ENCODE data around the gene RPS8.

RPS8 gene

DNA sequence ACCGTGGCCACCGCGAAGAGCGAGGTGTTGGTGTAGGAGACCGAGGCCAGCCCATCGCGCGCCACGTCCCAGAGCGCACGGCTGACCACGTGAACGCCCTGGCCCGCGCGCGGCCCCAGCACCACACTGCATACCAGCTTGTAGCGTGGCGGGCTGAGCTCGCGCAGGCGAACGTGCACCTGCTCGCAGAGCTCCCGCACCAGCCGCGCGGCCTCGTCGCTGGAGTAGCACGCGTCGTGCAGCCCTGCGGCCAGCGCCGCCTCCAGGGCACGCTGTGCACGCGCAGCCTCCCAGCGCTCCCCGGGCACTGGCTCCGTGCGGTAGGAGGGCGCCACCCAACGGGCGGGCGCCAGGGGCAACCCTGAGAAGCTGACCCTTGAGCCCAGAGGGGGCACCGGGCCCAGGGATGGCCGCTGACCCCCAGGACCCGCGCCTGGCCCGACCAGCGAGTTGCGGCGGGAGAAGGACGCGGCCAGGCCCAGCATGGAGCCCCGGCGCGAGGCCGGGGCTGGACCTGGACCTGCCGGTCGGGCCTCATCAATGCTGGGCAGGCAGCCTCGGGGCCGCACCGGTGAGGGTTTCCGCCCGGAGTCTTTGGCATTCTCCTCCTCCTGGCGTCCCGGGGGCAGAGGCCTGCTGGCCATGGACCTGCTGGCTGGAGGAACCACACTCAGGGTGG is 30.8 kb downstream of the RPS8 start:
- no peak for DNase-seq (ENCODE audit: insufficient read length, low spot score)
- TF ChIP-seq, protein P1, sequence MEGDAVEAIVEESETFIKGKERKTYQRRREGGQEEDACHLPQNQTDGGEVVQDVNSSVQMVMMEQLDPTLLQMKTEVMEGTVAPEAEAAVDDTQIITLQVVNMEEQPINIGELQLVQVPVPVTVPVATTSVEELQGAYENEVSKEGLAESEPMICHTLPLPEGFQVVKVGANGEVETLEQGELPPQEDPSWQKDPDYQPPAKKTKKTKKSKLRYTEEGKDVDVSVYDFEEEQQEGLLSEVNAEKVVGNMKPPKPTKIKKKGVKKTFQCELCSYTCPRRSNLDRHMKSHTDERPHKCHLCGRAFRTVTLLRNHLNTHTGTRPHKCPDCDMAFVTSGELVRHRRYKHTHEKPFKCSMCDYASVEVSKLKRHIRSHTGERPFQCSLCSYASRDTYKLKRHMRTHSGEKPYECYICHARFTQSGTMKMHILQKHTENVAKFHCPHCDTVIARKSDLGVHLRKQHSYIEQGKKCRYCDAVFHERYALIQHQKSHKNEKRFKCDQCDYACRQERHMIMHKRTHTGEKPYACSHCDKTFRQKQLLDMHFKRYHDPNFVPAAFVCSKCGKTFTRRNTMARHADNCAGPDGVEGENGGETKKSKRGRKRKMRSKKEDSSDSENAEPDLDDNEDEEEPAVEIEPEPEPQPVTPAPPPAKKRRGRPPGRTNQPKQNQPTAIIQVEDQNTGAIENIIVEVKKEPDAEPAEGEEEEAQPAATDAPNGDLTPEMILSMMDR (IDR thresholded peaks at IDR 0.05; ENCODE audit: insufficient read depth, missing control alignments), result no peak
- no peak for FAIRE-seq

DNA sequence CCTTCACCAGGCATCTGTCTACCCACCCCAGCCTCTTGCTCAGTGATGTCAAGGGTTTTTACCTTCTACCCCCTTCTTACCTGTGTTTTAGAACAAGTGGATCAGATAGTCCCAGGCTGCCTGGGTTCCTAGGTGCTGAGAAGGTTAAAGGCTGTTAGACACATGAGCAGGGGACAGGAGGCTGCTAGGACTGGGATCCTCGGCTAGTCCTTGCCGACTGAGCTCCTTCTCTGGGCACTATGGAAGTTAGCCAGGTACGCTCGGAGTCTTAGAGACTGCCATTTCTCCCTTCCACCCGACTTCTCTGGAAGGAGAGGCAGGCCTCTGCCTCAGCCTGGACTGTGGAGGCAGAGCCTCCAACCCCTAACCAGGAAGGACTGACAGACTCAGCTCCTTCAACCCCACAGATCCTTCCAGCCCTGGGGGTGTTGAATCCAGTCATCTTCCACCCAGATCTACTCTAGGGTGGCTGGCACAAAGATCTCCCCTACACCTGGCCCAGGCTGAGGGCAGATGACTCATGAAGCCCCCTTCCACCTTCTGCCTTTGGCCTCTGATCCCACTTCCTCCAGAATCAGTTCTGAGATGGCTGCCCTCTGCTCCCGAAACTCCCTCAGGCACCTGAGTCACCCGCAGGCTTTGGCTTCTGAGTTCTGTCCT is 31.5 kb downstream of the RPS8 start, which contains the start of gene DYNLT4:
Gene DYNLT4, minus strand, starts transcription at position 648 of the 660 bp plus-strand sequence. CDS start 683 bp downstream, outside the sequence.
- TF ChIP-seq, protein P1 (IDR thresholded peaks at IDR 0.05; ENCODE audit: insufficient read depth, missing control alignments), result no peak
- no peak for FAIRE-seq
- no peak for DNase-seq (ENCODE audit: insufficient read length, low spot score)

DNA sequence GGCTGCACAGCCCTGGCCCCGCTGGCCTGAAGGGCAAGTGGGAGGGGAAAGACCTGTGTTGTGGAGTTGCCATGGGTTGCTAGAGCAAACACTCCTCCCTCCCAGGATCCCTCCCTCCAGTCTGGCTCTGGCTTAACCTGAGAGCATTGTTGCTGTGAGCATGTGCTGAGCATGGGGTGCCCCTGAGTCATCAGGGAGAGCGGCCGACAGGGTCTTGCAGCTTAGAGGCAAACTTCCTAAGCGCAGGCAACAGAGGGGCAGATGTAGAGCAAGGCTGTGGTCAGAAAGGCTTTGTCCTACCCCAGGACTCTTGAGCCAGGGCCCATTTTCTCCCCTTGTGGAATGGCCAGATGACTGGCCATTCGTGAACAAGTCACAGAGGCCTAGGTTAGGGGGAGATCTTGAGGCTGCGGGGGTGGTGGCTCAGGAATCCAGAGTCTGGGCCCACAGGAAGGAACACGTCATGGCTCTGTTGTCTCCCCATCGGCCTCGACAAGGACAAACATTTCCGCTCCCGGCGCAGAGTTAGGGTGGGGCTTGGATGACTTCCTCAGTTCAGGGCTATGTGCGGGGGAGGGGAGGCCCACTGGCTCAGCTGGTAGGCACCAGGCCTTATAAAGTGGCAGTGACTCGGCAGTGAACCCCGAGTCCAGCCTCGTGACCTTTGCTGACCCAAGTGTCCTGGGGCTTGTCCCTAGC is 32.2 kb downstream of the RPS8 start:
- TF ChIP-seq, protein P1 (IDR thresholded peaks at IDR 0.05; ENCODE audit: insufficient read depth, missing control alignments), result no peak
- DNase-seq (ENCODE audit: insufficient read length, low spot score) (no peak), FAIRE-seq (no peak)

DNA sequence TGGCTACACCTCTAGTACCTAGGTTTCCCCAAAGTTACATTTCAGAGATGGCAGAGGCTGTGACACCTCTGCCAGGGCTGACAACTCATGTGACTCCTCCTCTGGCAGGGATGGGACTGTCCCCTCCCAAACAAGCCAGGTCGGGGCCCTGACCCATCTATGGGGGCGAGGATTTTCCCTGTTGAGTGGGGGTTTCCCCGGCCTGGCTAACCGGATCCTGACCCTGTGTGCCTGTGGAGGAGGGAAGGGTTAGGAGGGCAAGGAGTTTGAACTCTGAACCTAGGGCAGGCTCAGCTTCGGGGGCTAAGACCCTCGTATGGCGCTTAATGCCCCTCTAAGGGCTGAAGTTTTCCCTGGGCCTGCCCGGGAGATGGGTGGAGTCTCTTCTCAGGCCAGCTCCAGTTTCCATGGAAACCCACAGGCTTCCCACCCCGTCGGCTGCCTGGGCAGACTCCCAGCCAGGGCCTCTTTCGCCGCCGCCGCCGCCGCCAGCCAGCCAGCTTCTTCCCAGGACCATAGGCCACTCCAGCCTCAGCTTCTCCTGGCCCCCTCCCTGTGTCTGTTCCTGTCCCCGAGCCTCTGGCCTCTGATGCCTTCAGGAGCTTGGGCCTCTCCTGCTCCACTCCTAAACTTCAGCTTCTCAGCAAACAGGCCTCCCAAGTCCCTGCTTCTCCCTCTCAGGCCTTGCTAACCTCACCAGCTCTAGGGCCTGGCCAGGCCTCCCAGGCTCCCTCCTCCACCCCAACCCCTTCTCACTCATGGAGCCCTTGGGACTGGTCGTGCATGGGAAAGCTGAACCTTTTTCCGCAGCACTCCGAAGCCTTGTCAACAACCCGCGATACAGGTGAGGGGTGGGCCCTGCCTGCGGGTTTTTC is 33.0 kb downstream of the RPS8 start, which contains the start of gene BTBD19:
Gene BTBD19, plus strand, starts transcription at position 461 of the 875 bp plus-strand sequence. Its CDS starts 298 bp downstream, at position 759.
- TF ChIP-seq, protein P1 (IDR thresholded peaks at IDR 0.05; ENCODE audit: insufficient read depth, missing control alignments), result no peak
- DNase-seq (ENCODE audit: insufficient read length, low spot score) (no peak), FAIRE-seq (no peak)

DNA sequence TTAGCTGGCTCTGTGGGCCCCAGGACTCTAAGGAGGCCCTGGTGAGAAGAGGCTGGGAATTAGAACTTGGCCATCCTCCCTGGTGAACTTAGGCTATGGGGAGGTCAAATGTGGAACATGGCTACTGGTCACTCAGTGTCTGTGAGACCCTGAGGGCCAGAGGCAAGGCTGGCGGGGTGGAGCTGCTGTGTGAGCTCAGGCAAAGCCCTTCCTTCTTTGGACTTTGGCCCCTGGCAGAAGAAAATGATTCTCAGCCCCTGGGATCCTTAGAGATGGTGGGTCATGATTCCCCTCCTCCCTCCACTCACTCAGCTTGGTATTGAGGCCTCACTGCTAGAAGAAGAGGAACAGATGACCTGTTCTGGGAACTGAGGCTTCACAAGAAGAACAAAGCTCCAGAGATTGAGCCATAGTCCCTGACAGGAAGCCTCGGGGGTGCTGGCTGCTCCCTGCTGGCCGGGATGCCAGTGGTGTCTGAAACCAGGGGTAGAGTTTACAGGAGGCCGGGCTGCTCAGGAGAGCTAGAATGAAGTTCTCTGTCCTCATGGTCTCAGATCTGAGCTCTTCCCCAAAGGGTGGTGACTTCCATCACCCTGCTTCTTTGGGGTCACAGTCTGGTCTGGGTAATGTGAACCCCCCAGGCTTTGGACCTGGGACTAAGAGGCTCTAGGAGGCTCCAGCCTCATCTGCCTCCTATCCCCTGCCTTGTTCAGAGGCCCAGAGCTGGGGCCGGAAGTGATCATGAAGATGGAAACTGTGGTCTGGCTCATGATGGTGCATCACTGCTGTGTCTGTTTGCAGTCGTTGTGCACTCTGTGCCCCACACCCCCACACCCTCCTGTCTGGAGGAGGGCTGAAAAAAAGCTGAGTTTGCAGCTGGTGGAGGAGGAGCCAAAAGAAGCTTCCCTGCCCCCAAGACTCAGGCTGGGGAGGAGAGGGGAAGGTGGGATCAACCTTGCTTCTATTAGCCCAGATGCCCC is 33.9 kb downstream of the RPS8 start:
- TF ChIP-seq, protein P1 (IDR thresholded peaks at IDR 0.05; ENCODE audit: insufficient read depth, missing control alignments), result no peak
- FAIRE-seq (no peak), DNase-seq (ENCODE audit: insufficient read length, low spot score) (no peak)
